HCT116 (cell line): ENCODE results near the gene PRICKLE3. TPM values are rescaled to one million over a fixed set of nuclear protein-coding genes. Genes with fewer than 3 reads are reported as not detected.

Experiments
- ATAC-seq: fragments of 200-7000 bp; cut with Tn5 transposase; 2 replicates; pipeline ENCODE4 v1.9.1; 2020; ENCODE audit warnings: mild to moderate bottlenecking, moderate library complexity
- BruUV-seq: library from RNA; stranded (reverse); fragments of 400-500 nt; replicated peaks from 2 replicates; lab custom pipeline; 2021; lab: Mats Ljungman, UMichigan
- CTCF ChIA-PET: fragments of 300-600 bp; sonication (Branson Sonifier 250); formaldehyde crosslinking; loops from one replicate; lab custom pipeline; 2021; ENCODE audit warnings: antibody characterized with exemption; lab: Charles Lee
- POLR2A ChIA-PET: fragments of 300-600, 350-600 bp; sonication (Branson Sonifier 250); formaldehyde crosslinking; loops from one replicate; lab custom pipeline; 2021; ENCODE audit warnings: antibody characterized with exemption; lab: Charles Lee
- RAD21 ChIA-PET, 2 experiments: fragments of 300-600 bp; sonication (Branson Sonifier 250); formaldehyde crosslinking; loops; one replicate each; lab custom pipeline; 2023; ENCODE audit warnings: low total read pairs in 2 of 2; ENCODE audit not compliant: uncharacterized antibody in 2 of 2, unreplicated experiment in 2 of 2, low non-redundant PET in 1 of 2; lab: Charles Lee
- DNase-seq: peaks from one replicate; pipeline ENCODE4 v3.0.0-alpha.2; 2010; ENCODE audit warnings: low read depth, low spot score
- H2AFZ ChIP-seq: fragments of 200-600 bp; shearing (Covaris generic), sonication (generic); 2 replicates; pipeline ENCODE4 v1.6.1; 2017; ENCODE audit warnings: low read depth, mixed run types, mixed read lengths, antibody characterized with exemption, low read length; ENCODE audit not compliant: poor library complexity, severe bottlenecking
- H3K27ac ChIP-seq: 2 replicates; pipeline ENCODE4 v1.5.1; 2012; ENCODE audit warnings: low read depth, low read length
- H3K27me3 ChIP-seq: fragments of 200-600 bp; sonication (generic); 2 replicates; pipeline ENCODE4 v1.6.1; 2016; ENCODE audit warnings: mixed run types, low read length, mixed read lengths; ENCODE audit not compliant: insufficient read depth
- H3K36me3 ChIP-seq, 2 experiments: fragments of 200-500 bp in 1 of 2; fragments of 200-600 bp in 1 of 2; sonication (Bioruptor generic) in 1 of 2; sonication (generic) in 1 of 2; 2 replicates each; pipeline versions ENCODE4 v1.5.1 to v1.6.1; 2014 to 2016; ENCODE audit warnings: low read length in 2 of 2, inconsistent platforms in 1 of 2, mixed read lengths in 1 of 2, mixed run types in 1 of 2; ENCODE audit not compliant: insufficient read depth in 2 of 2, control insufficient read depth in 1 of 2
- H3K4me1 ChIP-seq, 2 experiments: fragments of 200-600 bp in 1 of 2; sonication (generic) in 1 of 2; 2 replicates each; pipeline versions ENCODE4 v1.5.1 to v1.6.1; 2012 to 2017; ENCODE audit warnings: low read length in 2 of 2, inconsistent platforms in 1 of 2, mild to moderate bottlenecking in 1 of 2, mixed read lengths in 1 of 2, mixed run types in 1 of 2, moderate library complexity in 1 of 2; ENCODE audit not compliant: insufficient read depth in 2 of 2, control insufficient read depth in 1 of 2
- H3K4me2 ChIP-seq: fragments of 200-600 bp; sonication (generic); 2 replicates; pipeline ENCODE4 v1.6.1; 2017; ENCODE audit warnings: mixed run types, low read length, mixed read lengths
- H3K4me3 ChIP-seq, 2 experiments: fragments of 200-600 bp in 1 of 2; sonication (generic) in 1 of 2; replicated peaks in 1 of 2; 2 replicates each; pipeline ENCODE4 v1.5.1; 2011 to 2016; ENCODE audit warnings: low read length in 2 of 2, control low read depth in 1 of 2, low read depth in 1 of 2, mild to moderate bottlenecking in 1 of 2, mixed read lengths in 1 of 2, mixed run types in 1 of 2
- H3K79me2 ChIP-seq: fragments of 200-600 bp; sonication (generic); 2 replicates; pipeline ENCODE4 v1.6.1; 2017; ENCODE audit warnings: mild to moderate bottlenecking, mixed run types, low read length, moderate library complexity, mixed read lengths; ENCODE audit not compliant: insufficient read depth
- H3K9ac ChIP-seq: fragments of 200-600 bp; sonication (generic); 2 replicates; pipeline ENCODE4 v1.6.1; 2016; ENCODE audit warnings: low read length, mixed read lengths
- H3K9me2 ChIP-seq: fragments of 200-600 bp; sonication (generic), shearing (Covaris generic); 2 replicates; pipeline ENCODE4 v1.6.1; 2017; ENCODE audit warnings: mixed run types, mild to moderate bottlenecking, moderate library complexity; ENCODE audit not compliant: insufficient read depth
- H3K9me3 ChIP-seq, 2 experiments: fragments of 200-500 bp in 1 of 2; fragments of 200-600 bp in 1 of 2; sonication (Bioruptor generic) in 1 of 2; sonication (generic) in 1 of 2; 2 replicates each; pipeline ENCODE4 v1.6.1; 2014 to 2017; ENCODE audit warnings: low read length in 2 of 2, mixed read lengths in 2 of 2, inconsistent platforms in 1 of 2, low read depth in 1 of 2, mild to moderate bottlenecking in 1 of 2, mixed run types in 1 of 2, moderate library complexity in 1 of 2; ENCODE audit not compliant: control insufficient read depth in 1 of 2, insufficient read depth in 1 of 2
- H4K20me1 ChIP-seq: fragments of 200-600 bp; sonication (generic), shearing (Covaris generic); 2 replicates; pipeline ENCODE4 v1.6.1; 2017; ENCODE audit warnings: mixed run types, mild to moderate bottlenecking, moderate library complexity; ENCODE audit not compliant: insufficient read depth
- ATF3 ChIP-seq: IDR thresholded peaks from 2 replicates; pipeline ENCODE4 v1.6.1; 2012
- CEBPB ChIP-seq: IDR thresholded peaks from 2 replicates; pipeline ENCODE4 v1.6.1; 2012; ENCODE audit warnings: low read depth
- CTCF ChIP-seq, 3 experiments: fragments of 200-600 bp in 1 of 3; sonication (generic) in 1 of 3; IDR thresholded peaks in 2 of 3; conservative IDR thresholded peaks in 1 of 3; 2 replicates each; pipeline ENCODE4 v1.5.1; 2012 to 2017; ENCODE audit warnings: low read depth in 2 of 3, low read length in 2 of 3, antibody characterized with exemption in 1 of 3, borderline replicate concordance in 1 of 3, control low read depth in 1 of 3, mild to moderate bottlenecking in 1 of 3, mixed read lengths in 1 of 3, mixed run types in 1 of 3, moderate library complexity in 1 of 3; ENCODE audit not compliant: insufficient read depth in 1 of 3
- EGR1 ChIP-seq: IDR thresholded peaks from 2 replicates; pipeline ENCODE4 v1.6.1; 2012; ENCODE audit warnings: low read depth
- ELF1 ChIP-seq: IDR thresholded peaks from 2 replicates; pipeline ENCODE4 v1.6.1; 2012; ENCODE audit warnings: low read depth, borderline replicate concordance
- EZH2 ChIP-seq: fragments of 200-600 bp; sonication (generic); IDR thresholded peaks from 2 replicates; pipeline ENCODE4 v1.6.1; 2017; ENCODE audit warnings: antibody characterized with exemption, mixed run types
- EZH2phosphoT487 ChIP-seq: fragments of 200-600 bp; IDR thresholded peaks from 2 replicates; pipeline ENCODE4 v1.6.1; 2018; ENCODE audit warnings: antibody characterized with exemption, borderline replicate concordance
- JUND ChIP-seq: IDR thresholded peaks from 2 replicates; pipeline ENCODE4 v1.6.1; 2012
- MAX ChIP-seq: IDR thresholded peaks from 2 replicates; pipeline ENCODE4 v1.6.1; 2012
- POLR2A ChIP-seq: IDR thresholded peaks from 2 replicates; pipeline ENCODE4 v1.7.0; 2011; ENCODE audit warnings: borderline replicate concordance; ENCODE audit not compliant: insufficient read depth, insufficient read length; ENCODE audit errors: extremely low read depth
- POLR2AphosphoS5 ChIP-seq: IDR thresholded peaks from 2 replicates; pipeline ENCODE4 v1.6.1; 2011; ENCODE audit warnings: mild to moderate bottlenecking, low read depth, low read length, moderate library complexity
- RAD21 ChIP-seq: IDR thresholded peaks from 2 replicates; pipeline ENCODE4 v1.6.1; 2012; ENCODE audit warnings: low read depth, mild to moderate bottlenecking
- REST ChIP-seq: IDR thresholded peaks from 2 replicates; pipeline ENCODE4 v1.6.1; 2012; ENCODE audit warnings: low read depth
- SIN3A ChIP-seq: IDR thresholded peaks from 2 replicates; pipeline ENCODE4 v1.6.1; 2012; ENCODE audit warnings: low read depth
- SP1 ChIP-seq: IDR thresholded peaks from 2 replicates; pipeline ENCODE4 v1.6.1; 2012; ENCODE audit warnings: low read depth
- SRF ChIP-seq: IDR thresholded peaks from 2 replicates; pipeline ENCODE4 v1.6.1; 2012; ENCODE audit warnings: low read depth
- TCF7L2 ChIP-seq: IDR thresholded peaks from 2 replicates; pipeline ENCODE4 v1.7.0; 2011; ENCODE audit warnings: borderline replicate concordance, inconsistent platforms; ENCODE audit not compliant: insufficient read depth, insufficient read length; ENCODE audit errors: extremely low read depth
- YY1 ChIP-seq: IDR thresholded peaks from 2 replicates; pipeline ENCODE4 v1.6.1; 2011; ENCODE audit warnings: low read length, low read depth, moderate library complexity, mild to moderate bottlenecking; ENCODE audit not compliant: insufficient replicate concordance; ENCODE audit errors: extremely low read depth
- intact Hi-C: fragments of 100-400 bp; cut with micrococcal nuclease; formaldehyde crosslinking; loops from 2 replicates; pipeline ENCODE4 v1.10.0; 2022
- total RNA-seq: library from RNA; stranded (reverse); gene quantifications from one replicate; pipeline ENCODE4 v1.2.1, GENCODE V29; 2021; ENCODE audit not compliant: unreplicated experiment

The PRICKLE3 gene
- total RNA-seq, 1 experiment from 2014 or later, result 27.8 TPM

GRCh38 chrX:49199315-49199595 is 13.1 kb upstream of the PRICKLE3 start:
- H3K27me3 ChIP-seq, result no peaks in the 10 kb centered on the region
- ATAC-seq (no peak), DNase-seq (no peak)
- peaks cover 3 to 6% of the 10 kb centered on the region in 2 experiments for H3K4me1 ChIP-seq
- intact Hi-C loops, result loop anchor here (10.0 kb wide), 1 partner anchor 636 kb away; no protein-coding TSS in a partner anchor
- no peak for TF ChIP-seq RAD21
- TF ChIP-seq POLR2A, result no peak
- no peak for TF ChIP-seq CTCF (IDR thresholded peaks at IDR 0.05 in 2 of 3, conservative IDR thresholded peaks at IDR 0.05 in 1 of 3; ENCODE audit: borderline replicate concordance in 1 of 3, insufficient read depth in 1 of 3, low read depth in 2 of 3, low read length in 2 of 3)
- no peak for TF ChIP-seq EZH2phosphoT487
- no peak for TF ChIP-seq JUND
- no peak for TF ChIP-seq YY1
- TF ChIP-seq EGR1, result no peak
- TF ChIP-seq MAX, result no peak
- TF ChIP-seq SRF, result no peak
- no peak for TF ChIP-seq TCF7L2
- TF ChIP-seq EZH2, result no peak
- no peak for TF ChIP-seq CEBPB
- TF ChIP-seq ATF3, result no peak
- TF ChIP-seq SP1, result no peak
- no peak for TF ChIP-seq ELF1
- TF ChIP-seq POLR2AphosphoS5, result no peak
- TF ChIP-seq SIN3A, result no peak
- TF ChIP-seq REST, result no peak
- H3K4me3 ChIP-seq, result no peak overlapping the region
- RAD21 ChIA-PET, result no interaction called here
- peak overlapping the region; percentile 73 for H3K4me2 ChIP-seq
- H2AFZ ChIP-seq, result no peak overlapping the region
- POLR2A ChIA-PET, result no interaction called here
- H3K9me2 ChIP-seq, result no peaks in the 10 kb centered on the region
- no peaks in the 10 kb centered on the region for H4K20me1 ChIP-seq
- H3K9ac ChIP-seq, result no peak overlapping the region
- no TSS peak for BruUV-seq
- H3K9me3 ChIP-seq, result no peaks in the 10 kb centered on the region
- no peaks in the 10 kb centered on the region for H3K36me3 ChIP-seq
- H3K27ac ChIP-seq, result no peak overlapping the region
- no peaks in the 10 kb centered on the region for H3K79me2 ChIP-seq
- CTCF ChIA-PET, result no interaction called here
